NCI-H510A treated with DMSO at 0.1 percent for 48 hours (cell line): ENCODE data around the gene SP2.

Experiments used
- DNase-seq: peaks from one replicate; lab custom pipeline; 2025; lab: John Stamatoyannopoulos, UW

The SP2 gene

GRCh38 chr17:47895856-47896671 lies at the start of gene SP2:
Gene SP2 (plus strand): TSS chr17:47896236. CDS start chr17:47896287, 51 bp downstream.
- DNase-seq, result peak; percentile 100

DNA sequence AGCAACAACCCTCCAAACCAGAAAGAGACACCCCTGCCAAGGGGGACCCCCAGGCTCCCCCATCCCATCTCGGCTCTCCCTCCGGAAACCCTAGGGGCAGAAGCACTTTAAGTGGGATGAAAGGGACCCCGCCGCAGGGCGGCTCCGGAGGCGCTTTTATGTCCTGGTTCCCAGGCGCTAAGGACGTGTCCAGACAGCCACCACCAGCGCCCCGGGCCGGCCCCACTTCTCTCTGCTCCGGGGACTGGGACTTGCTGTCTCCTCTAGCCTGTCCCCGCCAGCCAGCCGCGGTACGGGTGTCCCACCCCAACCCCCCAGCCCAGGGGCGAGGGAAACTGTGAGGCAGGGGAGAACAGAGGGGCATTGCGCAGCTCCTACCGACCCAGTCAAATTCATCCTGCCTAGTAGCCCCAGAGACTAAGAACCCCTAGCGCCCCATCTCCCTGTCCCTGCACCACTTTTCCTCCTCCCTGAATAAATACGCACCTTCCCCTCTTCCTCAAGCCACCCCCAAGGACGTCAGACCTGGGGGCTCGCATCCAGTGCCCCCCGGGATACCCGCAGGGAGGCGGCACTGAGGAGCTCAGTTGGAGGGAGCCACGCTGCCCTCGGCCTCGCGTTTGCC lies 49.2 kb upstream of the SP2 start:
- DNase-seq, result no peak

DNA sequence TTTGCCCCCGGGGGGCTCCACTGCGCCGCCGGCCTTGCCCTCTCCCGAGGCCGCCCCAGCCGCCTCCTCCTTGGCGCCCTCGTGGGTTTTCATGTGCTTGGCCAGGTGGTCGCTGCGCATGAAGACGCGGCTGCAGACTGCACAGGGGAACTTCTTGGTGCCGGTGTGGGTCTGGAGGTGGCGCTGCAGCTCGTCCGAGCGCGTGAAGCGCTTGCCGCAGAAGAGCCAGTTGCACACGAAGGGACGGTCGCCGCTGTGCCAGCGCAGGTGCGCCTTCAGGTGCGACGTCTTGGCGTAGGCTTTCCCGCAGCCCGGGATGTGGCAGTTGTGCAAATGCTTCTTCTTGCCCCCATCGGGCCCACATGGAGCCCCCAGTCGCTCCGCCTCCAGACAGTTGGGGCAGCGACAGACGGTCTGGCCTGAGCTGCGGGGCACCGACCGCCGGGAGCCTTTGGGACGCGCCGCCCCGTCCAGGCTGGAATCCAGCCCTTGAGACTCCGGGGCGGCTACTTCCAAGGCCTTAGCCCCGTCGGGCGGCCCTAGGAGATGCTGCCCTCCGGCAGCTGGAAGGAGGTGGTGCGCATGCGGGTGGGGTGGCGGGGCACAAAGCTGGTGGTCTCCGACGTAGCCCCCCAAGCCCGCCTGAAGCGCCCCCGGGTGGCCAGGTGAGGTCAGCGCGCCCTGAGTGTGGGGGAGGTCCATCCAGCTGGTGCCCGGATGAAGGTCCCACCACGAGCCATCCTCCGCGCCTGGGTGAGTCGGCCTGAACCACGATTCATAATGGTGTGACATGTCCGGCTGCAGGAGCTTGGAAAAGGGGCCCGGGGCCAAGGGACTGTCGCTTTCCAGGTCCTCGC lies 48.5 kb upstream of the SP2 start:
- DNase-seq, result no peak

GRCh38 chr17:47848198-47848513 lies 47.9 kb upstream of the SP2 start:
- DNase-seq, result no peak

- no peak for DNase-seq
Observed at GRCh38 chr17:47850373-47850691, 45.7 kb upstream of the SP2 start.

- DNase-seq, result peak; percentile 98
Observed at GRCh38 chr17:47850692-47851573, 45.1 kb upstream of the SP2 start, which contains the start of gene SP6. Gene SP6 (minus strand): TSS chr17:47851163. CDS start chr17:47848429, 2,734 bp downstream.

GRCh38 chr17:47851764-47852112 lies 44.3 kb upstream of the SP2 start:
- DNase-seq, result no peak

DNA sequence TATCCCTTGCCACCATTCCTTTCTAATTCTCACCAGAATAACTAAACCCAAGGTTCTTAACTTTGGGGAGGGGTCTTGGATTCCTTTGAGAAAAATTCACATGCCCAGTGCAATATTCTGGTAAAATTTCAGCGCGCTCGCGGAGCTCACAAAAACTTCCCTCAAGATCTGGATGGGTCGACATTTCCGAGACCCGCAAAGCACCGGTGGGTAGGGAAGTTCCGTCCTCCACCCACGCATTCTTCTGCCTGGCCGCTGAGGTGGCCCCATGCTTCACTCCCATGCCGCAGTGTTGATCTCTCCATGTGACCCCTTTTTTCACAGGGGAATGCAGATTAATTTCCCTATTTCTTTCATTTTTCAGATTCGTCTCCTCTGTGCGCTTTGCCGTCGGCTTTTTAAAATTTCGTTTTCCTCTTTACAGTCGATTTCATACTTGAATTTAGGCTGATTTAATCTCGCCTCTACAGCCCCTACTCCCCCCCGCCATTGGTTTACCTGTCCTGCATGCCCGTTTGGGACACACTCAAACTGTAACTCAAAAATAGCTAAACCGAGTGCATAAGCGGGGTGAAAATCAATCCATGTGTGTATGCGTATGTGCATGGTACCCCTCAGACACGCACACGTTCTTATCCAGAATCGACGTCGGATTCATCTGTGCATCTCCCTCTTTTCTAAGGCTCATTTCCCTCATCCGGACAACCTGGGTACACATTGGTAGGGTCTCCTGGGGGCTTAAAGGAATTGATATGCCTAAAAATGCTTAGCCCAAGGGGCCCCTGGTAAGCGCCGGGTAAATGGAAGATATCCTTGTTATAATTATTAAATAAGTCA lies 43.7 kb upstream of the SP2 start:
- DNase-seq, result no peak

GRCh38 chr17:47853616-47854015 lies 42.4 kb upstream of the SP2 start:
- DNase-seq, result no peak

GRCh38 chr17:47855737-47856136 lies 40.3 kb upstream of the SP2 start:
- DNase-seq, result no peak

DNA sequence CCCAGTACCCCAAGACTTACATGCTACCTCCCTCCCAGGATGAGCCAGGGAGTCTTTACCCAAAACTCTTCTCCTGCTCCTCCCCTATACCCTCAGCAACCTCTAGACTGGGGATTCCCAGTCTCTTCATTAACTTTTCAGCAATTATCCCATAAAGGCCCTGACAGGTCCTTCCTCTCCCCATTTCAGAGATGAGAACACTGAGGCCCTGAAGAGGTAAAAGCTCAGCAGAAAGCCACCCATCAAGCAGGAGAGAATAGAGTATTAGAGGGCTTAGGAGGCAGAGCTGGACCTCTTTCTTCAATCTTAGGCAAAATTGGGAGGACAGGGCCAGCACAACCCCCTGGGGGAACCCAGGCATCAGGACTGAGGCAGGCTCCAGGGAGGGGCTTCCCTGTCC lies 39.2 kb upstream of the SP2 start:
- no peak for DNase-seq

DNA sequence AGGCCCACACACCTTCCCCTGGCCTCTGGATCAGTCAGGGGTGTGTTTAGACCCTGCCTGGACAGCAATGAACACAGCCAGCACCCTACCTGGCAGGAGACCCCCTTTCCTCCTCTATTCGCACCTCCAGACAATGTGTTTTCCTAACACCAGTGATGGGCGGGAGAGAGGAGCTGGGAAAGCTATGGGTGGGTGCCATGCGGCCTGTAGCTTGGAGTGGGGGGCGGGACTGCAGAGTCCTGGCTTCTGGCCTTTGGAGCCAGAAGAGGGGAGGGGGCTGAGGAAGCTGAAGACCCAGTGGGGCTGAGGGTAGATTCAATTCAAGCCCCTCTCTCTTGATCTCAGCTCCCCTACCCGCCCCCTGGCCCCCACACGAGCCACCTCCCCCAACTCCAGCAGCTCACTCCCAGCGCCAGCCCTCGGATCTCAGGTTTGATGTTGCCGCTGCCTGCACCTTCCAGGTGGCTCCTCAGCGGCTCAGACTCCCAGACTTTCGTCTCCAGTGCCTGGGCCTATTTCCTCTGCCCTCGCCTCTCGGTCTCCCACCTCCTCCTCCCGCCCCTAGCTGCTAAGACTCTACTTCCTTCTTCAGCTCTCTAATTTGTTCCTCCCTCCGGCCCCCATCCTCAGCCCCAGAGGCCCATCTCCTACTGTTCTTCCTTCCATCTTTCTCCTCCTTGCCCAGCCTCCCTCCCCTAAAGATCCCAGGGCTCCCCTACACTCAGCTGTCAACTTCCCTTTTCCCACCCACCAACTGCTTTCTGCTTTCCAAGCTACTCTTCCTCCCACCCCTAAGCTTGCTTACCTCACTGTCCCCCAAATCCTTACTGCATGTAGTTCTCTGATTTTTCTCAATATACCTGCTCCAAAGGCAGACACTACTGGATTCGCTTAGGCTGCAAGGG lies 38.2 kb upstream of the SP2 start:
- DNase-seq, result no peak

DNA sequence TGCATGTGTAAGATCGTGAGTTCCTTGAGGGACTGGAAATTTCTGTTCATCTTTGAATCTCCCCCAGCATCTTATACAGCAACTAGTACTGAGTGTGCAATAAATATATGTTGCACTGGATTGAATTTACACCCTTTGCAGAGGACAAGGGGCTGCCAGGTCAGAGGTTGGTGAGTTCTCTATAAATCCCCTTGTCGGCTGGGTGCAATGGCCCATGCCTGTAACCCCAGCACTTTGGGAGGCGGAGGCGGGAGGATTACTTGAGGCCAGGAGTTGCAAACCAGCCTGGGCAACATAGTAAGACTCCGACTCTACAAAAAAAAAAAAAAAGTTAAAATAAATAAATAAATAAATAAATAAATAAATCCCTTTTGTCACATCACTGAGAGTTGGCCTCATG lies 35.6 kb upstream of the SP2 start:
- no peak for DNase-seq

DNA sequence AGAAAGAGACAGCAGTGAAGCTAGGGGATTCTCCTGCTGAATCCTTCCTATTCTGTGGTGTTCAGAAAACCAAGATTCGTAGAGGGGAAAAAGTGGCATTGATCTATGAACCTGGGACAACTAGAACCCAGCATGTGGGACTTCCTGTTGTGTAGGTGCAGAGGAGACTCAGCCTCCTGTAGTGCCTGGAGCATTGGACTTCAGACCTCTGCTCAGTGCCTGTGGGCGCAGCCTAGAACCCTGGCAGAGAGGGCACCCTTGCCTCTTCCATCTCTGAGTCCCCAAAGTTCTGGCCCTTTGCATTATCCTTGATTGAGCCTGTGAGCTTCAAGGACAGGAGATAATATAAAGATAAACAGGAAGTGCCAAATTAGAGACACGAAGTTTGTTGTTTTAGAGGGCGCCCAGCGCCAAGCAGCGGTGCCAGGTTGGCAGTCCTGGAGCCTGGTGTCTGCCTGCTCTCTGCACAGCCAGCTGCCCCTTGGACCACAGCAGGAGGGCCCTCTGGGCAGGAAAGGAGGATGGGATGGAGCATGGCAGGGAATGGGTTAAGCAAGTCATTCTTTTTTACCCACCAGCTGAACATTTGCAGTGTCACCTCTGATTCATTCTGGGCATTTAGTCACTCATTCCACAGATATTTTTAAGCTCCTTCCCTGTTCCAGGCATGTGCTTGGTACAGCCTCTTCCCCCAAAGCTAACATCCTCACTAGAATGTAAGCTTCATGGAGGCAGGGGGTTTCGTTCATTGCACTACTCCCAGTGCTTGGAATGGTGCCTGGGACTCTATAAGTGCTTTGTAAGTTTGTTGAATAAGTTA lies 33.2 kb upstream of the SP2 start:
- DNase-seq, result no peak

- DNase-seq, result no peak
Observed at GRCh38 chr17:47864791-47865216, 31.2 kb upstream of the SP2 start.

- DNase-seq, result no peak
Observed at GRCh38 chr17:47866941-47867340, 29.1 kb upstream of the SP2 start.

GRCh38 chr17:47867813-47868533 lies 28.1 kb upstream of the SP2 start:
- no peak for DNase-seq

DNA sequence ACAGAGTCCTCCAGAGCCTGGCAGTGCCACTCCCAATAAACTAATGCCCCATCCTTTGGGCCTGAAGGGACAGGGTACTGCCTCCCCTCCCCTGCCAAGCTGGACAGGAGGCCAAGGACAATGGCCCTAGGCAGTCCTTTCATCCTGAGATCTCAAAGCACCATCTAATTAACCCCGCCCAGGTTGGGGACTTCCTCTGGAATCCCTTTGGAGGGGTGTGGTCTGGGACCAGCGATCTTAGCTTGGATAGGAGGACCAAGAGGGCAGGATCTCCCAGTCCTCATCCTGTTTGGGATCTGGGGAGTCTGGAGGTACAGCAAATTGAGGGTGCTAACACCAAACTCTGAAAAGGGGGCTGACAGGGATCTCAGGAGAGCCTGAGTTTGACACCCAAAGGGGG lies 26.9 kb upstream of the SP2 start:
- DNase-seq, result no peak
